Smooth muscle cell (in vitro differentiated cells): ENCODE results near the gene CTPS1. TPM values are rescaled to one million over a fixed set of nuclear protein-coding genes. Genes with fewer than 3 reads are reported as not detected.

Source experiments
- DNase-seq: peaks from one replicate; lab custom pipeline; 2025; ENCODE audit not compliant: unreplicated experiment; lab: John Stamatoyannopoulos, UW
- H2AFZ ChIP-seq: fragments of 200-600 bp; sonication (generic); 2 replicates; pipeline ENCODE4 v1.6.0; 2016; ENCODE audit warnings: antibody characterized with exemption, low read depth, mild to moderate bottlenecking
- H3F3A ChIP-seq: fragments of 200-600 bp; sonication (generic); 2 replicates; pipeline ENCODE4 v1.6.0; 2017; ENCODE audit warnings: antibody characterized with exemption, low read depth
- H3K27ac ChIP-seq: fragments of 200-600 bp; sonication (generic); 2 replicates; pipeline ENCODE4 v1.5.1; 2016; ENCODE audit warnings: low read depth, mild to moderate bottlenecking
- H3K27me3 ChIP-seq: fragments of 200-600 bp; sonication (generic); 2 replicates; pipeline ENCODE4 v1.6.1; 2016; ENCODE audit warnings: low read depth, mild to moderate bottlenecking
- H3K36me3 ChIP-seq: fragments of 200-600 bp; sonication (generic); 2 replicates; pipeline ENCODE4 v1.5.1; 2016; ENCODE audit warnings: low read depth
- H3K4me1 ChIP-seq: fragments of 200-600 bp; sonication (generic); 2 replicates; pipeline ENCODE4 v1.5.1; 2016; ENCODE audit warnings: low read depth
- H3K4me2 ChIP-seq: fragments of 200-600 bp; sonication (generic); 2 replicates; pipeline ENCODE4 v1.6.0; 2016; ENCODE audit warnings: mild to moderate bottlenecking
- H3K4me3 ChIP-seq: fragments of 200-600 bp; sonication (generic); 2 replicates; pipeline ENCODE4 v1.5.1; 2016; ENCODE audit warnings: mild to moderate bottlenecking
- H3K79me2 ChIP-seq: fragments of 200-600 bp; sonication (generic); 2 replicates; pipeline ENCODE4 v1.6.0; 2016; ENCODE audit warnings: low read depth, mild to moderate bottlenecking
- H3K9ac ChIP-seq: fragments of 200-600 bp; sonication (generic); 2 replicates; pipeline ENCODE4 v1.6.0; 2016; ENCODE audit warnings: low read depth
- H3K9me3 ChIP-seq: fragments of 200-600 bp; sonication (generic); replicated peaks from 2 replicates; pipeline ENCODE4 v1.5.1; 2016; ENCODE audit warnings: low read depth
- H4K20me1 ChIP-seq: fragments of 200-600 bp; sonication (generic); 2 replicates; pipeline ENCODE4 v1.6.0; 2016; ENCODE audit warnings: low read depth
- WGBS: methylation state at CpG from one replicate; pipeline ENCODE4 v1.1.7; 2016; ENCODE audit warnings: low lambda C conversion rate; 5-methylcytosine and 5-hydroxymethylcytosine counted together
- polyA plus RNA-seq: library from polyadenylated mRNA; unstranded; fragments of >200 nt; fragmentation: Nextera tagmentation; extraction: Ambion mirVana; gene quantifications from 2 replicates; pipeline ENCODE4 v1.2.1, GENCODE V29; 2016
- total RNA-seq: library from RNA; depleted of rRNA; stranded (reverse); fragments of >200 nt; gene quantifications from 2 replicates; pipeline ENCODE4 v1.2.3, GENCODE V29; 2014
- TF ChIP-seq, protein P1 (sequence below): fragments of 200-600 bp; sonication (generic); IDR thresholded peaks from 2 replicates; pipeline ENCODE4 v1.5.1; 2017; ENCODE audit warnings: borderline replicate concordance, mild to moderate bottlenecking, antibody characterized with exemption; ENCODE audit not compliant: insufficient read depth, poor library complexity, severe bottlenecking

Gene CTPS1
- total RNA-seq (20.9 and 35.9 TPM in 2 replicates), polyA plus RNA-seq (24.4 and 35.5 TPM in 2 replicates)

DNA sequence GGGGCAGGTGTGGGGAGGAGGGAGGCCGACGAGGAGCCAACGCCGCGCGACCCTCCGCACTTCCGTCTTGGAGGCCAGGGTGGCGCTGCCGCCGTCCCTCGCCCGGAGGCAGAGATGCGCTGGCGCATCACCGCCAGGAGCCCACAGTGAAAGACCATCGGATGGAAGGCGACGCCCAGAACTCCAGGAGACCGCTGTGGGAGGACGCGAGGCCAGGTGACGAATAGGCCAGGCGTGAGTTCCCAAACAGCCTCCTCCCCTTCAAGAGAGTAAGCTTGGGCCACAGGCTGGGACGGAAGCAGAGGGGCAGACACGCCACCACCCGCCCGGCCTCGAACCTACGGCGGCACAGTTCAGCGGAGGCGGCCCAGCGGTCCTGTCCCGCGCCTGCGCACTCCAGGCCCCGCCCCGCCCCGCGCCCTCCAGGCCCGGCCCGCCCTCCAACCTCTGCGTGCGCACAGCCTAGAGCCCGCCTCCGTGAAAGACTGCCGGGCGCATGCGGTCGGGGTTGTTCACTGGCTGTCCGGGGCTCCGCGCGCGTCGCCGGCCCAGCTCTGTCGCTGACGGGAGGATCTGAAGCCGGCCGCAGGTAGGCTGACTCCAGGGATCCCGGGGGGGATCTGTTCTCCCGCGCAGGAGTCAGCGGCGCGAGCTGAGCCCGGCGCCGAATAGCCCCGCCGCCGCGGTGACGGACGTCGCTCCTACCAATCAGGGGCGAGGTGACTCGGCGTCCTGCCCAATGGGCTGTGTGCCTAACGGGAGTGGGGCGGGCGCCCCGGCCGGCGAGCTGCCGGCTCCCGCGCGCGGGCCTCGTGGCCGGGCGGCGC lies at the start of gene CTPS1:
Gene CTPS1, plus strand, starts transcription at position 456 of the 827 bp plus-strand sequence. CDS start 3,595 bp downstream, outside the sequence.
- H2AFZ ChIP-seq, result peak within 1 kb of the TSS; percentile 77
- H3K36me3 ChIP-seq, result no peaks in the 10 kb centered on the region
- H3K4me3 ChIP-seq, result peak within 1 kb of the TSS; percentile 74
- peaks cover 27% of the 10 kb centered on the region for H4K20me1 ChIP-seq
- H3K79me2 ChIP-seq, result peaks cover 37% of the 10 kb centered on the region
- peak within 1 kb of the TSS; percentile 80 for H3K9ac ChIP-seq
- H3K27ac ChIP-seq, result peak within 1 kb of the TSS; percentile 91
- 2% methylated on average over 81 of the region's 96 CpGs for WGBS
- peaks cover 13% of the 10 kb centered on the region for H3K4me1 ChIP-seq
- no peaks in the 10 kb centered on the region for H3K27me3 ChIP-seq
- H3F3A ChIP-seq, result peaks cover 8% of the 10 kb centered on the region
- peak; percentile 98 for DNase-seq
- TF ChIP-seq, protein P1, sequence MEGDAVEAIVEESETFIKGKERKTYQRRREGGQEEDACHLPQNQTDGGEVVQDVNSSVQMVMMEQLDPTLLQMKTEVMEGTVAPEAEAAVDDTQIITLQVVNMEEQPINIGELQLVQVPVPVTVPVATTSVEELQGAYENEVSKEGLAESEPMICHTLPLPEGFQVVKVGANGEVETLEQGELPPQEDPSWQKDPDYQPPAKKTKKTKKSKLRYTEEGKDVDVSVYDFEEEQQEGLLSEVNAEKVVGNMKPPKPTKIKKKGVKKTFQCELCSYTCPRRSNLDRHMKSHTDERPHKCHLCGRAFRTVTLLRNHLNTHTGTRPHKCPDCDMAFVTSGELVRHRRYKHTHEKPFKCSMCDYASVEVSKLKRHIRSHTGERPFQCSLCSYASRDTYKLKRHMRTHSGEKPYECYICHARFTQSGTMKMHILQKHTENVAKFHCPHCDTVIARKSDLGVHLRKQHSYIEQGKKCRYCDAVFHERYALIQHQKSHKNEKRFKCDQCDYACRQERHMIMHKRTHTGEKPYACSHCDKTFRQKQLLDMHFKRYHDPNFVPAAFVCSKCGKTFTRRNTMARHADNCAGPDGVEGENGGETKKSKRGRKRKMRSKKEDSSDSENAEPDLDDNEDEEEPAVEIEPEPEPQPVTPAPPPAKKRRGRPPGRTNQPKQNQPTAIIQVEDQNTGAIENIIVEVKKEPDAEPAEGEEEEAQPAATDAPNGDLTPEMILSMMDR, result no peak
- no peaks in the 10 kb centered on the region for H3K9me3 ChIP-seq
- H3K4me2 ChIP-seq, result peak within 1 kb of the TSS; percentile 94

GRCh38 chr1:40930174-40930964 lies 49.1 kb upstream of the CTPS1 start:
- Histone ChIP-seq H2AFZ (no peak overlapping the region), H3F3A (no peaks in the 10 kb centered on the region), H3K27me3 (no peaks in the 10 kb centered on the region), H3K9me3 (no peaks in the 10 kb centered on the region), H3K4me2 (no peak overlapping the region), H3K36me3 (no peaks in the 10 kb centered on the region), H3K4me3 (no peak overlapping the region), H3K4me1 (peaks cover 5% of the 10 kb centered on the region), H4K20me1 (no peaks in the 10 kb centered on the region), H3K27ac (no peak overlapping the region), H3K9ac (no peak overlapping the region), H3K79me2 (no peaks in the 10 kb centered on the region)
- TF ChIP-seq, protein P1, result no peak
- WGBS, result 78% methylated on average over 8 of the region's 8 CpGs
- no peak for DNase-seq

DNA sequence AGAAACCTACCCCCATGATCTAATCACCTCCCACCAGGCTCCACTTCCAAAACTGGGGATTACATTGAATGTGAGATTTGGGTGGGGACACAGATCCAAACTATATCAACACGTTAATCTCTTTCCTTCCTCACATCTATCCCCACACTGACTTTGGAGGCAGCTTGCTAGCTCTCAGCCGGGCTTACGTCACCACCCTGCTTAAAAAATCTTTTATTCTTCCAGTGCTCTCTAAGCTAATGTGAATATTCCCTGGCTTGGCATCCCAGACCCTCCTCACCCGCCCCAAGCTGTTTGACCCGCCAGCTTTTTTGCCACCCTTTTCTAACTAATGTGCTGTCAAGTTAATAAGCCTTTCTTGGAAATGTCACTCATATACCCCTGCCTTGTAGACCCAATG lies 47.9 kb upstream of the CTPS1 start:
- H3K79me2 ChIP-seq, result no peaks in the 10 kb centered on the region
- no peaks in the 10 kb centered on the region for H3K9me3 ChIP-seq
- TF ChIP-seq, protein P1, result no peak
- H3K27me3 ChIP-seq, result no peaks in the 10 kb centered on the region
- WGBS, result 90% methylated on average over 5 of the region's 5 CpGs
- no peak overlapping the region for H3K27ac ChIP-seq
- H4K20me1 ChIP-seq, result no peaks in the 10 kb centered on the region
- no peak overlapping the region for H2AFZ ChIP-seq
- no peak overlapping the region for H3K4me2 ChIP-seq
- H3F3A ChIP-seq, result no peaks in the 10 kb centered on the region
- no peak overlapping the region for H3K4me3 ChIP-seq
- no peak for DNase-seq
- H3K36me3 ChIP-seq, result no peaks in the 10 kb centered on the region
- H3K9ac ChIP-seq, result no peak overlapping the region
- peaks cover 5% of the 10 kb centered on the region for H3K4me1 ChIP-seq
